Stomach (tissue), 9 donors: ENCODE data around the gene CYP2R1. TPM values are rescaled to one million over a fixed set of nuclear protein-coding genes. Genes with fewer than 3 reads are reported as not detected.

ENCODE experiments used
- DNase-seq, 2 donors: peaks; one replicate each; pipeline versions ENCODE4 v3.0.0 to v3.0.0-alpha.2; 2013 to 2019
- H3K27ac ChIP-seq, 5 donors: fragments of 200-600 bp in 4 of 5; sonication (generic) in 4 of 5; one replicate each; pipeline ENCODE4 v1.5.1; 2013 to 2019; ENCODE audit warnings: mild to moderate bottlenecking in 1 of 5, moderate library complexity in 1 of 5
- H3K27me3 ChIP-seq, 3 donors: fragments of 200-600 bp; sonication (generic); one replicate each; pipeline ENCODE4 v1.5.1; 2017 to 2019; ENCODE audit warnings: mixed run types in 1 of 3
- H3K36me3 ChIP-seq, 4 donors: fragments of 200-600 bp; sonication (generic); 1 replicate in 3 of 4; 2 replicates in 1 of 4; pipeline ENCODE4 v1.5.1; 2016 to 2019
- H3K4me1 ChIP-seq, 4 donors: fragments of 200-600 bp; sonication (generic); one replicate each; pipeline ENCODE4 v1.5.1; 2016 to 2019
- H3K4me3 ChIP-seq, 4 donors: fragments of 200-600 bp; sonication (generic) in 3 of 4; one replicate each; pipeline ENCODE4 v1.5.1; 2016 to 2019; ENCODE audit warnings: mild to moderate bottlenecking in 1 of 4
- H3K9me3 ChIP-seq, 4 donors: fragments of 200-600 bp; sonication (generic); one replicate each; pipeline ENCODE4 v1.5.1; 2016 to 2019
- EP300 ChIP-seq: sonication (generic); formaldehyde crosslinking; IDR thresholded peaks from one replicate; pipeline ENCODE4 v1.6.1; 2017; ENCODE audit warnings: antibody characterized with exemption
- POLR2A ChIP-seq, 4 donors: fragments of 450-650 bp; IDR thresholded peaks; one replicate each; pipeline ENCODE4 v1.6.1; 2016; ENCODE audit warnings: antibody characterized with exemption in 4 of 4, control low read depth in 2 of 4, mild to moderate bottlenecking in 1 of 4, moderate library complexity in 1 of 4
- POLR2AphosphoS5 ChIP-seq, 3 donors: sonication (generic); formaldehyde crosslinking; IDR thresholded peaks; one replicate each; pipeline ENCODE4 v1.6.1; 2016; ENCODE audit warnings: antibody characterized with exemption in 3 of 3
- WGBS, 5 donors: extraction: QIAGEN DNeasy Blood & Tissue Kit in 3 of 5; methylation state at CpG; one replicate each; pipeline versions ENCODE4 v1.1.5 to v1.1.7; 2013 to 2018; 5-methylcytosine and 5-hydroxymethylcytosine counted together
- intact Hi-C: fragments of 100-400 bp; cut with DNase I; formaldehyde crosslinking; loops from one replicate; pipeline ENCODE4 v1.15.1; 2023; ENCODE audit warnings: low total_unique reads
- polyA plus RNA-seq, 3 donors: library from polyadenylated mRNA; stranded (reverse); fragments of 200-250 nt; gene quantifications; one replicate each; pipeline ENCODE4 v1.2.3, GENCODE V29; 2013
- total RNA-seq, 5 donors: library from RNA; depleted of rRNA; stranded (reverse); fragments of >200 nt; gene quantifications; one replicate each; pipeline versions ENCODE4 v1.1.0 to v1.2.3, GENCODE V29; 2014 to 2016
- TF ChIP-seq, protein P1 (sequence below), 7 experiments: fragments of 450-650 bp in 4 of 7; fragments of 200-600 bp in 3 of 7; sonication (generic) in 3 of 7; IDR thresholded peaks; one replicate each; pipeline ENCODE4 v1.5.1; 2016 to 2019; ENCODE audit warnings: antibody characterized with exemption in 7 of 7, control low read depth in 2 of 7, mild to moderate bottlenecking in 1 of 7
- donor health status: healthy with polysubstance abuse.
- donor health status: Bipolar disorder and iron deficiency.
- donor health status: healthy.

Gene CYP2R1
- total and polyA plus RNA-seq, 8 donors = 23.2 to 129 (median 35.7) TPM

- H3K36me3 ChIP-seq = peaks cover 0 to 15% (median 4%) of the 10 kb centered on the region in 4 donors
- no peak overlapping the region for H3K27ac ChIP-seq
- H3K4me1 ChIP-seq = no peaks in the 10 kb centered on the region
- WGBS, 5 donors = 90 to 94% (median 91%) methylated on average over 2 of the region's 2 CpGs
- H3K27me3 ChIP-seq = no peaks in the 10 kb centered on the region
- intact Hi-C loops = no loop called here
- H3K9me3 ChIP-seq = no peaks in the 10 kb centered on the region
- no peak for DNase-seq
- TF ChIP-seq, protein P1, sequence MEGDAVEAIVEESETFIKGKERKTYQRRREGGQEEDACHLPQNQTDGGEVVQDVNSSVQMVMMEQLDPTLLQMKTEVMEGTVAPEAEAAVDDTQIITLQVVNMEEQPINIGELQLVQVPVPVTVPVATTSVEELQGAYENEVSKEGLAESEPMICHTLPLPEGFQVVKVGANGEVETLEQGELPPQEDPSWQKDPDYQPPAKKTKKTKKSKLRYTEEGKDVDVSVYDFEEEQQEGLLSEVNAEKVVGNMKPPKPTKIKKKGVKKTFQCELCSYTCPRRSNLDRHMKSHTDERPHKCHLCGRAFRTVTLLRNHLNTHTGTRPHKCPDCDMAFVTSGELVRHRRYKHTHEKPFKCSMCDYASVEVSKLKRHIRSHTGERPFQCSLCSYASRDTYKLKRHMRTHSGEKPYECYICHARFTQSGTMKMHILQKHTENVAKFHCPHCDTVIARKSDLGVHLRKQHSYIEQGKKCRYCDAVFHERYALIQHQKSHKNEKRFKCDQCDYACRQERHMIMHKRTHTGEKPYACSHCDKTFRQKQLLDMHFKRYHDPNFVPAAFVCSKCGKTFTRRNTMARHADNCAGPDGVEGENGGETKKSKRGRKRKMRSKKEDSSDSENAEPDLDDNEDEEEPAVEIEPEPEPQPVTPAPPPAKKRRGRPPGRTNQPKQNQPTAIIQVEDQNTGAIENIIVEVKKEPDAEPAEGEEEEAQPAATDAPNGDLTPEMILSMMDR (IDR thresholded peaks at IDR 0.05) = no peak
- TF ChIP-seq POLR2A (IDR thresholded peaks at IDR 0.05) (no peak), EP300 (no peak), POLR2AphosphoS5 (IDR thresholded peaks at IDR 0.05) (no peak)
- H3K4me3 ChIP-seq = no peak overlapping the region
These were observed 31.5 kb downstream of the CYP2R1 start for GRCh38 chr11:14860511-14860910.

DNA sequence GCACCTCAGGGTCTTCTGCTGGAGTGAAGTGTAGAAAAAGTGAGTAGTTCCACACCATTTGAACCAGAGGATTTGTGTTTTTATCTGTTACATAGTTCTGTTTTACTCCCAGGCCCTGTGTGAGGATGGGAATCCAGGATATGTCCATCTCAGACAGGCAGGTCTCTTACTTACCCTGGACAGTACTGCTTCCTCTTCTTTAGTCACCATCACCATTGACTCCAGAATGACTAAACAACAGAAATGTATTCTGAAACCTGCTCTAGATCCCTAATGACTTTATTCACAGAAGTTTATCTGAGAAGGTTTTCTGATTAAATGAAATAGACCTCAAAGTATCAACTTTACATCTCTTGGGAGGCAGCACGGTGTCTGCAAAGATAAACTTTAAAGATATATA, 33.6 kb downstream of the CYP2R1 start:
- Histone ChIP-seq H3K27ac (no peak overlapping the region), H3K4me1 (no peaks in the 10 kb centered on the region), H3K27me3 (no peaks in the 10 kb centered on the region), H3K9me3 (no peaks in the 10 kb centered on the region), H3K36me3 (peaks cover 0 to 6% (median under 1%) of the 10 kb centered on the region in 4 donors), H3K4me3 (no peak overlapping the region)
- 65 to 83% (median 77%) methylated on average over 1 of the region's 1 CpG for WGBS, 5 donors
- intact Hi-C loops = no loop called here
- DNase-seq = no peak
- TF ChIP-seq EP300 = no peak
- TF ChIP-seq POLR2AphosphoS5 (IDR thresholded peaks at IDR 0.05) = no peak
- TF ChIP-seq, protein P1 (IDR thresholded peaks at IDR 0.05) = no peak
- no peak for TF ChIP-seq POLR2A (IDR thresholded peaks at IDR 0.05)

DNA sequence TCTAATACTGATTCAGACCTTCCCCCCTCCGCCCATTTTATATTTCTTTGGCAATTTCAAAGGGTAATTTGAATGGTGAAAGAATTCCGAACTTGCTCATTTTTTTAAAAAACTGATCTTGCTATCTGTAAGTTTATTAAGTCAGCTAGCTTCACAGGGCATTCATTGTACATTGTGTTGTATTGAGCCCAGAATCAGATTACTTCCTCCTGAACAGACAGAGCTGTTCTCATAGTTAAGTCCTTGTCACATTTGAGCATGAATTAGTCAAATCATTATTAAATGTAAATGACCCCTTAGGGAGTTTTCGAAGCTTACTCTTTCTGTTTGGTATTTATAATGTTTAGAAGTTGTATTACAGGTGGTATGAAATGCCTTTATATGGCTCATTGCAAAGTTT, 34.4 kb downstream of the CYP2R1 start:
- no peak for TF ChIP-seq POLR2A (IDR thresholded peaks at IDR 0.05)
- TF ChIP-seq POLR2AphosphoS5 (IDR thresholded peaks at IDR 0.05) = no peak
- TF ChIP-seq, protein P1 (IDR thresholded peaks at IDR 0.05) = no peak
- TF ChIP-seq EP300 = no peak
- DNase-seq = no peak
- Histone ChIP-seq H3K9me3 (no peaks in the 10 kb centered on the region), H3K4me1 (no peaks in the 10 kb centered on the region), H3K27ac (no peak overlapping the region), H3K36me3 (no peaks in the 10 kb centered on the region), H3K27me3 (no peaks in the 10 kb centered on the region), H3K4me3 (no peak overlapping the region)
- intact Hi-C loops = no loop called here
- 86 to 91% (median 88%) methylated on average over 3 of the region's 3 CpGs for WGBS, 5 donors

DNA sequence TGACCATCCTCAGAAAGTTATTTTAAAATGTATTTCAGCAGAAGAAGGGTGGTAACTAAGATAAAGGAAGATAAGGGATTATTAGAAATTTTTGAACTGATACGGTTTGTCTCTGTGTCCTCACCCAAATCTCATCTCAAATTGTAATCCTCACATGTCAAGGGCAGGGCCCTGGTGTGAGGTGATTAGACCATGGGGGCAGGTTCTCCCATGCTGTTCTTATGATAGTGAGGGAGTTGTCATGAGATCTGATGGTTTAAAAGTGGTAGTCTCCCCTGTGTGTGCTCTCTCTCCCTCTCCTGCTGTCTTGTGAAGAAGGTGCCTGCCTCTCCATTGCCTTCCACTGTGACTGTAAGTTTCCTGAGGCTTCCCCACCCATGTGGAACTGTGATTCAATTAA, 36.1 kb downstream of the CYP2R1 start:
- H3K36me3 ChIP-seq = no peaks in the 10 kb centered on the region
- no peak overlapping the region for H3K27ac ChIP-seq
- WGBS, 5 donors = 91 to 97% (median 94%) methylated on average over 1 of the region's 1 CpG
- DNase-seq = no peak
- H3K27me3 ChIP-seq = no peaks in the 10 kb centered on the region
- H3K4me1 ChIP-seq = no peaks in the 10 kb centered on the region
- TF ChIP-seq, protein P1 (IDR thresholded peaks at IDR 0.05) = no peak
- TF ChIP-seq EP300 = no peak
- TF ChIP-seq POLR2AphosphoS5 (IDR thresholded peaks at IDR 0.05) = no peak
- TF ChIP-seq POLR2A (IDR thresholded peaks at IDR 0.05) = no peak
- H3K4me3 ChIP-seq = no peak overlapping the region
- no peaks in the 10 kb centered on the region for H3K9me3 ChIP-seq
- intact Hi-C loops = no loop called here
